Liver (tissue), 3 donors: ENCODE results near the gene PRKD1.

Experiments used
- CTCF ChIP-seq: fragments of 150-350 bp; IDR thresholded peaks from 2 replicates; pipeline ENCODE4 v1.5.1; 2017; ENCODE audit warnings: improper control_type of control experiment, low read depth, low read length; ENCODE audit not compliant: missing input control
- FOXA1 ChIP-seq: IDR thresholded peaks from 2 replicates; pipeline ENCODE4 v1.6.1; 2016; ENCODE audit warnings: antibody characterized with exemption
- SP1 ChIP-seq: IDR thresholded peaks from 2 replicates; pipeline ENCODE4 v1.6.1; 2018; ENCODE audit warnings: antibody characterized with exemption, mild to moderate bottlenecking
- YY1 ChIP-seq: IDR thresholded peaks from 2 replicates; pipeline ENCODE4 v1.6.1; 2016; ENCODE audit warnings: antibody characterized with exemption, mild to moderate bottlenecking
- donor health status: healthy.
- donor health status: healthy.

- TF ChIP-seq SP1, result no peak
- TF ChIP-seq YY1, result no peak
- TF ChIP-seq CTCF, result no peak
- no peak for TF ChIP-seq FOXA1
These were observed 112.5 kb downstream of the PRKD1 start for GRCh38 chr14:29815016-29815674.
